Type B pancreatic cell (in vitro differentiated cells): Measurements from ENCODE around the gene EPS8L3. TPM values are rescaled to one million over a fixed set of nuclear protein-coding genes. Genes with fewer than 3 reads are reported as not detected.

Source experiments
- DNase-seq: peaks from one replicate; pipeline ENCODE4 v3.0.0; 2021; ENCODE audit warnings: mixed read lengths; ENCODE audit not compliant: unreplicated experiment; ENCODE audit errors: extremely low spot score
- H3K27ac Mint-ChIP-seq: 2 replicates; pipeline ENCODE4 v1.8.0; 2021; ENCODE audit warnings: mild to moderate bottlenecking, mixed read lengths
- H3K27me3 Mint-ChIP-seq: 2 replicates; pipeline ENCODE4 v1.8.0; 2021; ENCODE audit warnings: mixed read lengths
- H3K36me3 Mint-ChIP-seq: 2 replicates; pipeline ENCODE4 v1.8.0; 2021; ENCODE audit warnings: mixed read lengths
- H3K4me1 Mint-ChIP-seq: one replicate; pipeline ENCODE4 v1.8.0; 2021; ENCODE audit warnings: mixed read lengths; ENCODE audit not compliant: unreplicated experiment
- H3K4me3 Mint-ChIP-seq: 2 replicates; pipeline ENCODE4 v1.8.0; 2021; ENCODE audit warnings: mild to moderate bottlenecking, mixed read lengths
- H3K9me3 Mint-ChIP-seq: 2 replicates; pipeline ENCODE4 v1.8.0; 2021; ENCODE audit warnings: mixed read lengths
- CTCF ChIP-seq: fragments of 200-600 bp; sonication (generic); conservative IDR thresholded peaks from 2 replicates; pipeline ENCODE4 v1.5.0; 2021; ENCODE audit warnings: antibody characterized with exemption, mild to moderate bottlenecking
- total RNA-seq: library from RNA; stranded (reverse); gene quantifications from 2 replicates; pipeline ENCODE4 v1.2.1, GENCODE V29; 2021; ENCODE audit warnings: low replicate concordance

The EPS8L3 gene
- total RNA-seq, 1 donor from 2014 or later = 9.9 TPM

DNA sequence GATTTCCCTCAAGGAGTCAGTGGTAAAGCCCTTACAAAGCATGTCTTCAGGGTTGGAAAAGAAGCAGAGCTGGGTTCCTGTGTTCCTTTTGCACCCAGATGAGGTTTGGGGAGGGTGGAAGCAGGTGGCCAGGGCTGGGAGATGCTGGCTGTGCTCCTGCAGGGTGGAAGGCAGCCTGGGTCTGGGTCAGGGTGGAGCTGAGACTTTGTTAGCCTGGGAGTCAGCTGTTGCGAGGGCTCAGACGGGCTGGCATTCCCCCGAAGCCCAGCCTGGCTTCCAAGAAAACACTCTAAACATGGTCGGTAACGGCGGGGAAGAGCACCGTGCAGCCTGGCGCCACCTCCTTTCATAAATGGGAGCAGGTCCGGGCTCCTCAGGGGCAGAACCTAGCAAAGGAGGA is 43.7 kb upstream of the EPS8L3 start:
- TF ChIP-seq CTCF = no peak
- no peak overlapping the region for H3K27ac Mint-ChIP-seq
- no peak overlapping the region for H3K4me3 Mint-ChIP-seq
- H3K9me3 Mint-ChIP-seq = no peaks in the 10 kb centered on the region
- no peaks in the 10 kb centered on the region for H3K4me1 Mint-ChIP-seq
- H3K36me3 Mint-ChIP-seq = no peaks in the 10 kb centered on the region
- H3K27me3 Mint-ChIP-seq = no peaks in the 10 kb centered on the region
- no peak for DNase-seq

DNA sequence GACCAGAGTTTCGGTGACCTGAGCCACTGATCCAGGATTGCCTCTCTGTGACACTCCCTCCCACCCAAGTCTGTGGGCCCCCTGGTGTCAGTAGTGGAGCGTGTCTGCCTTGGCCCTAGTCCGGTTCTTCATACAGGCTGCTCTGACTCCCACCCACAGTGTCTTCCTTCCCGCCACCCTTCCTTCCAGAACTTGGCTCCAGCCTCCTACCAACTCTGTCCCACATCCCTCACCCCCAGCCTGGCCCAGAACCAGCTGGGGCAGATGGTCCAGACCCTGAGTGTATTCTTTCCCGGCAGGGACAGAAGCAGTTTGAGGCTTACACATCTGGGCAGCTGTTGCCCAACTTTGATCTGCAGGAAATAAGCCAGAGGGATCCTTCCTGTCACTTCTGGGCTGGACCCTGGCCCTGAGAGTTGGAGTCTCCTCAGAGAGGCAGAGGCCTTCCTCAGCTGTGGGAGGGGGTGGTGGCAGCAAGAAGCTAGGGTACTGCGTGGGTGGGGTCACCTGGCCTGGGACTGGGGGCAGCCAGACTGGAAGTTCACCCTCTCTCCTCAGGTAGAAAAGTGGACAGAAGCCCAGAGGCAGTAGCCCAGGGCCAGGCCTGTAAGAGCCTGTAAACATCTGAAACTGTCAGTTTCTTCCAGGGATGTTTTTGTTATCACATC is 43.1 kb upstream of the EPS8L3 start:
- Mint-ChIP-seq H3K4me3 (no peak overlapping the region), H3K27me3 (no peaks in the 10 kb centered on the region), H3K36me3 (no peaks in the 10 kb centered on the region), H3K27ac (no peak overlapping the region), H3K9me3 (no peaks in the 10 kb centered on the region), H3K4me1 (no peaks in the 10 kb centered on the region)
- no peak for DNase-seq
- TF ChIP-seq CTCF = no peak

GRCh38 chr1:109805486-109806165 is 41.9 kb upstream of the EPS8L3 start:
- Mint-ChIP-seq H3K36me3 (no peaks in the 10 kb centered on the region), H3K4me1 (no peaks in the 10 kb centered on the region)
- no peak for DNase-seq

DNA sequence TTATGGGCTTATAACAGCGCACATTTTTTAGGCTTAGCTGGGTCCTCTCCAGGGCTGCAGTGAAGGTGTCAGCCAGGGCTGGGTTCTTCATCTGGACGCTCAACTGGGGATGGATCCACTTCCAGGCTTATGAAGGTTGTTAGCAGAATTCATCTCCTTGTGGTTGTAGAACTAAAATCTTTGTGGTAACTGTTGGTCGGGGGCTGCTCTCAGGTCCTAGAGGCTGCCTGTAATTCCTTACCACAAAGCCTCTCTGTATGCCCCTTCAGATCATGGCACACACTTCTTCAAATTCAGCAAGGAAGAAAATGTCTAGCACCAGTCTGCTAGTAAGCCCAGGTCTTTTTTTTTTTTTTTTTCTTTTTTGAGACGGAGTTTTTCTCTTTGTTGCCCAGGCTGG is 40.9 kb upstream of the EPS8L3 start:
- TF ChIP-seq CTCF = no peak
- H3K9me3 Mint-ChIP-seq = no peaks in the 10 kb centered on the region
- H3K27ac Mint-ChIP-seq = no peak overlapping the region
- peaks cover under 1% of the 10 kb centered on the region for H3K4me1 Mint-ChIP-seq
- H3K36me3 Mint-ChIP-seq = no peaks in the 10 kb centered on the region
- no peak for DNase-seq
- no peaks in the 10 kb centered on the region for H3K27me3 Mint-ChIP-seq
- H3K4me3 Mint-ChIP-seq = no peak overlapping the region

More at GRCh38 chr1:109805486-109806165, 41.9 kb upstream of the EPS8L3 start:
- Mint-ChIP-seq H3K27me3 (no peaks in the 10 kb centered on the region), H3K27ac (no peak overlapping the region), H3K9me3 (no peaks in the 10 kb centered on the region), H3K4me3 (no peak overlapping the region)
- no peak for TF ChIP-seq CTCF

GRCh38 chr1:109803901-109804331 is 40.2 kb upstream of the EPS8L3 start:
- no peak overlapping the region for H3K4me3 Mint-ChIP-seq
- H3K36me3 Mint-ChIP-seq = no peaks in the 10 kb centered on the region
- no peaks in the 10 kb centered on the region for H3K27me3 Mint-ChIP-seq
- H3K4me1 Mint-ChIP-seq = peaks cover 5% of the 10 kb centered on the region
- no peaks in the 10 kb centered on the region for H3K9me3 Mint-ChIP-seq
- H3K27ac Mint-ChIP-seq = no peak overlapping the region
- TF ChIP-seq CTCF = no peak
- DNase-seq = no peak
